Panc1 (cell line): Measurements from ENCODE around the gene ALDH9A1. TPM values are rescaled to one million over a fixed set of nuclear protein-coding genes. Genes with fewer than 3 reads are reported as not detected.

Experiments
- ATAC-seq: fragments of 200-7000 bp; cut with Tn5 transposase; 2 replicates; pipeline ENCODE4 v1.9.1; 2020; ENCODE audit warnings: mild to moderate bottlenecking, moderate library complexity
- BruUV-seq: library from RNA; stranded (reverse); fragments of 400-500 nt; replicated peaks from 2 replicates; lab custom pipeline; 2021; lab: Mats Ljungman, UMichigan
- CTCF ChIA-PET: fragments of 300-600 bp; sonication (Branson Sonifier 250); formaldehyde crosslinking; loops from one replicate; lab custom pipeline; 2022; ENCODE audit warnings: antibody characterized with exemption; lab: Charles Lee
- POLR2A ChIA-PET: fragments of 300-600 bp; sonication (Branson Sonifier 250); formaldehyde crosslinking; loops from one replicate; lab custom pipeline; 2022; ENCODE audit warnings: antibody characterized with exemption; lab: Charles Lee
- DNase-seq: peaks from one replicate; pipeline ENCODE4 v3.0.0-alpha.2; 2010; ENCODE audit warnings: low read depth, low spot score
- H3K27ac ChIP-seq: 2 replicates; pipeline ENCODE4 v1.5.1; 2011; ENCODE audit warnings: mild to moderate bottlenecking, low read length, inconsistent platforms
- H3K27me3 ChIP-seq: fragments of 200-500 bp; sonication (Bioruptor generic); 2 replicates; pipeline ENCODE4 v1.6.0; 2014; ENCODE audit warnings: low read length, inconsistent platforms; ENCODE audit not compliant: control insufficient read depth, insufficient read depth
- H3K36me3 ChIP-seq: fragments of 200-500 bp; sonication (Bioruptor generic); 2 replicates; pipeline ENCODE4 v1.5.1; 2014; ENCODE audit warnings: inconsistent platforms, mild to moderate bottlenecking, low read length, moderate library complexity; ENCODE audit not compliant: control insufficient read depth, insufficient read depth
- H3K4me1 ChIP-seq: 2 replicates; pipeline ENCODE4 v1.5.1; 2011; ENCODE audit warnings: inconsistent platforms, mild to moderate bottlenecking, low read length, moderate library complexity; ENCODE audit not compliant: control insufficient read depth, insufficient read depth
- H3K4me3 ChIP-seq, 2 experiments: 2 replicates each; pipeline ENCODE4 v1.5.1; 2011 to 2012; ENCODE audit warnings: low read depth in 2 of 2, low read length in 2 of 2, mild to moderate bottlenecking in 2 of 2, inconsistent platforms in 1 of 2, moderate library complexity in 1 of 2
- H3K9me3 ChIP-seq: fragments of 200-500 bp; sonication (Bioruptor generic); 2 replicates; pipeline ENCODE4 v1.5.1; 2014; ENCODE audit warnings: low read depth, mild to moderate bottlenecking, inconsistent platforms, low read length, moderate library complexity; ENCODE audit not compliant: control insufficient read depth, insufficient read depth
- POLR2AphosphoS5 ChIP-seq: IDR thresholded peaks from 2 replicates; pipeline ENCODE4 v1.6.1; 2012; ENCODE audit warnings: mild to moderate bottlenecking, low read depth, low read length, moderate library complexity
- SIN3A ChIP-seq: IDR thresholded peaks from 2 replicates; pipeline ENCODE4 v1.6.1; 2012; ENCODE audit warnings: low read depth, mild to moderate bottlenecking, low read length, moderate library complexity, borderline replicate concordance; ENCODE audit not compliant: insufficient read depth
- TCF7L2 ChIP-seq: IDR thresholded peaks from 2 replicates; pipeline ENCODE4 v1.6.1; 2011; ENCODE audit warnings: mild to moderate bottlenecking, low read depth, low read length, inconsistent platforms
- in situ Hi-C: cut with HindIII; loops from 2 replicates; pipeline ENCODE4 v1.10.0; 2016; ENCODE audit warnings: low sequenced_read_pairs, low pct_unique_long_range_greater_than_20kb
- intact Hi-C: fragments of 100-400 bp; cut with micrococcal nuclease; formaldehyde crosslinking; loops from one replicate; pipeline ENCODE4 v1.10.0; 2022; ENCODE audit not compliant: unreplicated experiment
- total RNA-seq: library from RNA; stranded (reverse); gene quantifications from one replicate; pipeline ENCODE4 v1.2.1, GENCODE V29; 2021; ENCODE audit not compliant: unreplicated experiment
- TF ChIP-seq, protein P1 (sequence below): fragments of 450-650 bp; IDR thresholded peaks from 2 replicates; pipeline ENCODE4 v1.5.1; 2017; ENCODE audit warnings: mild to moderate bottlenecking
- TF ChIP-seq, protein P2 (sequence below), 2 experiments: IDR thresholded peaks; 2 replicates each; pipeline ENCODE4 v1.6.1; 2011 to 2012; ENCODE audit warnings: low read depth in 2 of 2, control low read depth in 1 of 2, low read length in 1 of 2, mild to moderate bottlenecking in 1 of 2, moderate library complexity in 1 of 2; ENCODE audit not compliant: insufficient read depth in 1 of 2

Gene ALDH9A1
- total RNA-seq, 1 experiment from 2014 or later = 30.3 TPM

DNA sequence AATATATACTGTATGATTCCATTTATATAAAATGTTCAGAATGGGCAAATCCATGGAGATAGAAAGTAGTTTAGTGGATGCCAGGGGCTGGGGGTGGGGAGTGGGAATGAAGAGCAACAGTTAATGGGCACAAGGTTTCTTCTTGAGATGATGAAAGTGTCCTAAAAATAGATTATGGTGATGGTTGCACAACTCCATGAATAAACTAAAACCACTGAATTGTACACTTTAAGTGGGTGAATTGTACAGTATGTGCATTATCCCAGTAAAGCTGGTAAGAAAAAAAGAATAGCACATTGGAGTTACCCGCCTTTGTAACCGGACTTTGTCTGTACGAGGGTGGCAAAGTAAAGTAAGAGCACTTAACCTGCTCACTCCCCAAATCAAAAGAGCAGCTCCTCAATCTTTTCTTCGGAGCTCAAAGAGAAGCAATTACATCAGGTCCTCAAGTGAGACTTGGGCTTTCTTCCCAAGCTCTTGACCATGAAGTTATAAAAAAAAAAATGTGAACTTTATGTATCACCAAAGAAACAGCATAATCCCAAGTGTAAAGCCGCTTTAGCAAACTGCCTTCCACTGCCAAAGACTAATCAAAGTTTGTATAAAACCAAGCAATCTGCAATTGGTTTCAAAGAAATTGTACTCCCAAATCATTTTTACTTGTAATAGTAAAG, 32.1 kb downstream of the ALDH9A1 start:
- ChIA-PET CTCF (no interaction called here), POLR2A (interaction anchor here (0.6 kb wide), 1 partner anchor 148 kb away, joined by 3 read pairs; no protein-coding TSS in a partner anchor)
- peaks cover 16% of the 10 kb centered on the region for H3K36me3 ChIP-seq
- no peak overlapping the region for H3K27ac ChIP-seq
- no peak overlapping the region for H3K4me3 ChIP-seq
- intact Hi-C loops = no loop called here
- in situ Hi-C loops = no loop called here
- DNase-seq (no peak), ATAC-seq (no peak)
- no peaks in the 10 kb centered on the region for H3K9me3 ChIP-seq
- BruUV-seq = no TSS peak
- no peaks in the 10 kb centered on the region for H3K4me1 ChIP-seq
- TF ChIP-seq, protein P1, sequence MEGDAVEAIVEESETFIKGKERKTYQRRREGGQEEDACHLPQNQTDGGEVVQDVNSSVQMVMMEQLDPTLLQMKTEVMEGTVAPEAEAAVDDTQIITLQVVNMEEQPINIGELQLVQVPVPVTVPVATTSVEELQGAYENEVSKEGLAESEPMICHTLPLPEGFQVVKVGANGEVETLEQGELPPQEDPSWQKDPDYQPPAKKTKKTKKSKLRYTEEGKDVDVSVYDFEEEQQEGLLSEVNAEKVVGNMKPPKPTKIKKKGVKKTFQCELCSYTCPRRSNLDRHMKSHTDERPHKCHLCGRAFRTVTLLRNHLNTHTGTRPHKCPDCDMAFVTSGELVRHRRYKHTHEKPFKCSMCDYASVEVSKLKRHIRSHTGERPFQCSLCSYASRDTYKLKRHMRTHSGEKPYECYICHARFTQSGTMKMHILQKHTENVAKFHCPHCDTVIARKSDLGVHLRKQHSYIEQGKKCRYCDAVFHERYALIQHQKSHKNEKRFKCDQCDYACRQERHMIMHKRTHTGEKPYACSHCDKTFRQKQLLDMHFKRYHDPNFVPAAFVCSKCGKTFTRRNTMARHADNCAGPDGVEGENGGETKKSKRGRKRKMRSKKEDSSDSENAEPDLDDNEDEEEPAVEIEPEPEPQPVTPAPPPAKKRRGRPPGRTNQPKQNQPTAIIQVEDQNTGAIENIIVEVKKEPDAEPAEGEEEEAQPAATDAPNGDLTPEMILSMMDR = no peak
- TF ChIP-seq SIN3A (no peak), TCF7L2 (no peak), POLR2AphosphoS5 (no peak)
- TF ChIP-seq, protein P2, sequence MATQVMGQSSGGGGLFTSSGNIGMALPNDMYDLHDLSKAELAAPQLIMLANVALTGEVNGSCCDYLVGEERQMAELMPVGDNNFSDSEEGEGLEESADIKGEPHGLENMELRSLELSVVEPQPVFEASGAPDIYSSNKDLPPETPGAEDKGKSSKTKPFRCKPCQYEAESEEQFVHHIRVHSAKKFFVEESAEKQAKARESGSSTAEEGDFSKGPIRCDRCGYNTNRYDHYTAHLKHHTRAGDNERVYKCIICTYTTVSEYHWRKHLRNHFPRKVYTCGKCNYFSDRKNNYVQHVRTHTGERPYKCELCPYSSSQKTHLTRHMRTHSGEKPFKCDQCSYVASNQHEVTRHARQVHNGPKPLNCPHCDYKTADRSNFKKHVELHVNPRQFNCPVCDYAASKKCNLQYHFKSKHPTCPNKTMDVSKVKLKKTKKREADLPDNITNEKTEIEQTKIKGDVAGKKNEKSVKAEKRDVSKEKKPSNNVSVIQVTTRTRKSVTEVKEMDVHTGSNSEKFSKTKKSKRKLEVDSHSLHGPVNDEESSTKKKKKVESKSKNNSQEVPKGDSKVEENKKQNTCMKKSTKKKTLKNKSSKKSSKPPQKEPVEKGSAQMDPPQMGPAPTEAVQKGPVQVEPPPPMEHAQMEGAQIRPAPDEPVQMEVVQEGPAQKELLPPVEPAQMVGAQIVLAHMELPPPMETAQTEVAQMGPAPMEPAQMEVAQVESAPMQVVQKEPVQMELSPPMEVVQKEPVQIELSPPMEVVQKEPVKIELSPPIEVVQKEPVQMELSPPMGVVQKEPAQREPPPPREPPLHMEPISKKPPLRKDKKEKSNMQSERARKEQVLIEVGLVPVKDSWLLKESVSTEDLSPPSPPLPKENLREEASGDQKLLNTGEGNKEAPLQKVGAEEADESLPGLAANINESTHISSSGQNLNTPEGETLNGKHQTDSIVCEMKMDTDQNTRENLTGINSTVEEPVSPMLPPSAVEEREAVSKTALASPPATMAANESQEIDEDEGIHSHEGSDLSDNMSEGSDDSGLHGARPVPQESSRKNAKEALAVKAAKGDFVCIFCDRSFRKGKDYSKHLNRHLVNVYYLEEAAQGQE (IDR thresholded peaks at IDR 0.05; ENCODE audit: insufficient read depth in 1 of 2, low read depth in 2 of 2, low read length in 1 of 2) = no peak
- H3K27me3 ChIP-seq = no peaks in the 10 kb centered on the region

DNA sequence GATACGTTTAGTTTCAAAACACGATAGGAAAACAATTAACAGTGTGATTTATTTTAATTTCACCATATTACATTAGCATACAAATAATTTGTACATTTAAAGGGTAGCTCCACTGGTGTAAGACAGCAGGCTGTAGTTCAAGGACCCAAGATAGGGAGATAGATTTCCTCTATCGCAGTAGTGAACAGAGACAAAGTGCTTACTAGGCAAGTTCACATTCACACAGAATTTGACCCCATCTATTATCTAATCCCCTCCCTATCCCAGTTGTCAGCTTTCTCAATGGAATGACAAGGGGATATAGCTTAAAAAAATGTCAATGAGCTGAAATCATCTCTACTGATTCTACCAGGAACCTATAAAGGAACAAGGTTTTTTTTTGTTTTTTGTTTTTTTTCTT, 36.2 kb downstream of the ALDH9A1 start:
- no peak overlapping the region for H3K27ac ChIP-seq
- no TSS peak for BruUV-seq
- no peaks in the 10 kb centered on the region for H3K4me1 ChIP-seq
- H3K27me3 ChIP-seq = no peaks in the 10 kb centered on the region
- intact Hi-C loops = no loop called here
- TF ChIP-seq TCF7L2 = no peak
- no peak for TF ChIP-seq SIN3A
- TF ChIP-seq POLR2AphosphoS5 = no peak
- TF ChIP-seq, protein P2 (IDR thresholded peaks at IDR 0.05; ENCODE audit: insufficient read depth in 1 of 2, low read depth in 2 of 2, low read length in 1 of 2) = no peak
- TF ChIP-seq, protein P1 = no peak
- no peaks in the 10 kb centered on the region for H3K9me3 ChIP-seq
- in situ Hi-C loops = no loop called here
- H3K4me3 ChIP-seq = no peak overlapping the region
- no peak for DNase-seq
- ChIA-PET POLR2A (no interaction called here), CTCF (no interaction called here)
- no peak for ATAC-seq
- H3K36me3 ChIP-seq = peaks cover 16% of the 10 kb centered on the region
